Adrenal gland (tissue), 5 donors: ENCODE data around the gene CEP112.

Source experiments
- POLR2A ChIP-seq, 2 donors: fragments of 450-650 bp; IDR thresholded peaks; one replicate each; pipeline ENCODE4 v1.6.1; 2017; ENCODE audit warnings: antibody characterized with exemption in 2 of 2, mild to moderate bottlenecking in 2 of 2, moderate library complexity in 1 of 2
- TF ChIP-seq, protein P1 (sequence below), 6 experiments: fragments of 450-650 bp in 4 of 6; fragments of 200-600 bp in 2 of 6; sonication (generic) in 1 of 6; IDR thresholded peaks; 1 replicate in 5 of 6; 2 replicates in 1 of 6; pipeline versions ENCODE4 v1.5.1 to v1.8.0; 2016 to 2021; ENCODE audit warnings: antibody characterized with exemption in 6 of 6, mild to moderate bottlenecking in 2 of 6, moderate library complexity in 1 of 6
- donor health status: DM: no; HTN: no; CAD: no.

DNA sequence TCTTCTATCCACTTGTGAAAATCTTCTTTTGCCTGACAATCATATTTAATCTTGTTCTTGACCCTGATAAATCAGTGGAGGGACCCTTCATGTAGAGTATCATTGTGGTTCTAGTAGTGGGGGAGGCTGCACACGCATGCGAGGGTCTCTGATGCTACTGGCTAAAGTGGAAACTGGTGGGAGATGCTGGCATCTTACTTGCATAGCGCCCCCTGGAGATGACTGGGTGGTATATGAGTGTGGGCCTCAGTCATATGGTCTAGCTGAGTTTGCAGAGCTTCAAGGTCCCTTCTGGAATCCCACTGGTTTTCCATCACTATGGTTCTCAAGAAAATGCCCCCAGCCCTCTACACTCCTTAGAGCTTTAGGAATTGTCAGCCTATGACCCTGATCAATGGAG lies 394.1 kb downstream of the CEP112 start:
- TF ChIP-seq, protein P1, sequence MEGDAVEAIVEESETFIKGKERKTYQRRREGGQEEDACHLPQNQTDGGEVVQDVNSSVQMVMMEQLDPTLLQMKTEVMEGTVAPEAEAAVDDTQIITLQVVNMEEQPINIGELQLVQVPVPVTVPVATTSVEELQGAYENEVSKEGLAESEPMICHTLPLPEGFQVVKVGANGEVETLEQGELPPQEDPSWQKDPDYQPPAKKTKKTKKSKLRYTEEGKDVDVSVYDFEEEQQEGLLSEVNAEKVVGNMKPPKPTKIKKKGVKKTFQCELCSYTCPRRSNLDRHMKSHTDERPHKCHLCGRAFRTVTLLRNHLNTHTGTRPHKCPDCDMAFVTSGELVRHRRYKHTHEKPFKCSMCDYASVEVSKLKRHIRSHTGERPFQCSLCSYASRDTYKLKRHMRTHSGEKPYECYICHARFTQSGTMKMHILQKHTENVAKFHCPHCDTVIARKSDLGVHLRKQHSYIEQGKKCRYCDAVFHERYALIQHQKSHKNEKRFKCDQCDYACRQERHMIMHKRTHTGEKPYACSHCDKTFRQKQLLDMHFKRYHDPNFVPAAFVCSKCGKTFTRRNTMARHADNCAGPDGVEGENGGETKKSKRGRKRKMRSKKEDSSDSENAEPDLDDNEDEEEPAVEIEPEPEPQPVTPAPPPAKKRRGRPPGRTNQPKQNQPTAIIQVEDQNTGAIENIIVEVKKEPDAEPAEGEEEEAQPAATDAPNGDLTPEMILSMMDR (IDR thresholded peaks at IDR 0.05), result peak in 1 of 6 experiments; percentile 21
- no peak for TF ChIP-seq POLR2A (IDR thresholded peaks at IDR 0.05)
